B cell (primary cell): ENCODE results near the gene GGCT. TPM values are rescaled to one million over a fixed set of nuclear protein-coding genes. Genes with fewer than 3 reads are reported as not detected.
"Not testable (repeated sequence)": the region's sequence is repeated elsewhere in the genome, so short reads cannot be mapped to it uniquely, and the experiment has no call there.

Experiments
- ATAC-seq: fragments of 200-7000 bp; cut with Tn5 transposase; one replicate; pipeline ENCODE4 v1.10.0; 2021; ENCODE audit warnings: low read depth, mild to moderate bottlenecking, moderate number of reproducible peaks, moderate library complexity
- CTCF ChIA-PET: fragments of 350-600 bp; sonication (Branson Sonifier 250); formaldehyde crosslinking; loops from one replicate; lab custom pipeline; 2021; ENCODE audit warnings: antibody characterized with exemption, inconsistent platforms; lab: Charles Lee
- POLR2A ChIA-PET: fragments of 350-600 bp; sonication (Branson Sonifier 250); formaldehyde crosslinking; loops from one replicate; lab custom pipeline; 2021; ENCODE audit warnings: antibody characterized with exemption; lab: Charles Lee
- DNase-seq: peaks from one replicate; pipeline ENCODE4 v3.0.0; 2013
- H2AFZ ChIP-seq: 2 replicates; pipeline ENCODE4 v1.6.1; 2012; ENCODE audit warnings: mild to moderate bottlenecking, low read depth, low read length; ENCODE audit not compliant: insufficient read depth, poor library complexity, severe bottlenecking
- H3K27ac ChIP-seq, 2 donors: 1 replicate in 1 of 2; 2 replicates in 1 of 2; pipeline ENCODE4 v1.5.1; 2012 to 2013; ENCODE audit warnings: low read length in 2 of 2, mild to moderate bottlenecking in 2 of 2, moderate library complexity in 1 of 2
- H3K27me3 ChIP-seq, 4 experiments: fragments of 200-600 bp in 1 of 4; sonication (generic) in 1 of 4; replicated peaks in 1 of 4; 1 replicate in 2 of 4; 2 replicates in 2 of 4; pipeline versions ENCODE4 v1.6.1 to v1.7.0; 2013 to 2016; ENCODE audit warnings: low read length in 3 of 4, mild to moderate bottlenecking in 2 of 4, mixed read lengths in 1 of 4, moderate library complexity in 1 of 4; ENCODE audit not compliant: insufficient read depth in 4 of 4, control insufficient read depth in 3 of 4; ENCODE audit errors: control extremely low read depth in 1 of 4
- H3K36me3 ChIP-seq, 2 experiments: replicated peaks in 1 of 2; 1 replicate in 1 of 2; 2 replicates in 1 of 2; pipeline versions ENCODE4 v1.6.1 to v1.7.1; 2013; ENCODE audit warnings: low read length in 1 of 2; ENCODE audit not compliant: insufficient read depth in 2 of 2, control insufficient read depth in 1 of 2; ENCODE audit errors: control extremely low read depth in 1 of 2, extremely low read depth in 1 of 2
- H3K4me1 ChIP-seq, 2 donors: fragments of 200-600 bp in 1 of 2; sonication (generic) in 1 of 2; 1 replicate in 1 of 2; 2 replicates in 1 of 2; pipeline versions ENCODE4 v1.5.1 to v1.6.1; 2013 to 2017; ENCODE audit warnings: low read length in 2 of 2; ENCODE audit not compliant: control insufficient read depth in 2 of 2, insufficient read depth in 2 of 2
- H3K4me2 ChIP-seq: replicated peaks from 2 replicates; pipeline ENCODE3; 2012; ENCODE audit warnings: mild to moderate bottlenecking, low read depth, low read length; ENCODE audit not compliant: poor library complexity, severe bottlenecking
- H3K4me3 ChIP-seq, 5 experiments: fragments of 200-600 bp in 1 of 5; sonication (generic) in 1 of 5; 1 replicate in 3 of 5; 2 replicates in 2 of 5; pipeline versions ENCODE4 v1.5.1 to v1.7.0; 2011 to 2016; ENCODE audit warnings: low read length in 4 of 5, mild to moderate bottlenecking in 4 of 5, low read depth in 2 of 5, control low read depth in 1 of 5, moderate library complexity in 1 of 5; ENCODE audit not compliant: insufficient read depth in 1 of 5; ENCODE audit errors: control extremely low read depth in 1 of 5, extremely low read depth in 1 of 5
- H3K79me2 ChIP-seq: fragments of 200-600 bp; sonication (generic); one replicate; pipeline ENCODE4 v1.6.0; 2016; ENCODE audit warnings: low read length; ENCODE audit not compliant: control insufficient read depth, insufficient read depth
- H3K9ac ChIP-seq: fragments of 200-600 bp; sonication (generic); 2 replicates; pipeline ENCODE4 v1.6.1; 2017; ENCODE audit warnings: mild to moderate bottlenecking, low read length, moderate library complexity
- H3K9me3 ChIP-seq, 3 donors: one replicate each; pipeline versions ENCODE4 v1.6.1 to v1.7.1; 2013; ENCODE audit warnings: low read length in 2 of 3; ENCODE audit not compliant: control insufficient read depth in 2 of 3, insufficient read depth in 1 of 3; ENCODE audit errors: control extremely low read depth in 1 of 3
- H4K20me1 ChIP-seq: 2 replicates; pipeline ENCODE4 v1.6.0; 2012; ENCODE audit warnings: mild to moderate bottlenecking, low read length; ENCODE audit not compliant: insufficient read depth, control insufficient read depth, poor library complexity, severe bottlenecking
- H3K27ac Mint-ChIP-seq: one replicate; pipeline ENCODE4 v1.8.0; 2021; ENCODE audit warnings: mixed read lengths
- H3K27me3 Mint-ChIP-seq: one replicate; pipeline ENCODE4 v1.8.0; 2021; ENCODE audit warnings: mixed read lengths
- H3K4me1 Mint-ChIP-seq: one replicate; pipeline ENCODE4 v1.8.0; 2021; ENCODE audit warnings: mixed read lengths
- H3K4me3 Mint-ChIP-seq: one replicate; pipeline ENCODE4 v1.8.0; 2021; ENCODE audit warnings: mixed read lengths
- H3K9me3 Mint-ChIP-seq: one replicate; pipeline ENCODE4 v1.8.0; 2022; ENCODE audit warnings: mixed read lengths; ENCODE audit not compliant: insufficient read depth
- CTCF ChIP-seq: fragments of 200-600 bp; IDR thresholded peaks from one replicate; pipeline ENCODE4 v1.8.0; 2022; ENCODE audit warnings: antibody characterized with exemption, mild to moderate bottlenecking
- EZH2 ChIP-seq: IDR thresholded peaks from 2 replicates; pipeline ENCODE4 v1.6.1; 2012; ENCODE audit warnings: borderline replicate concordance, low read depth, mild to moderate bottlenecking, moderate library complexity, low read length; ENCODE audit not compliant: insufficient read depth, poor library complexity, severe bottlenecking
- WGBS: methylation state at CpG from one replicate; pipeline ENCODE4 v1.1.5; 2013; ENCODE audit warnings: missing lambda C conversion rate; ENCODE audit not compliant: insufficient coverage; 5-methylcytosine and 5-hydroxymethylcytosine counted together
- intact Hi-C: fragments of 100-400 bp; cut with micrococcal nuclease; formaldehyde crosslinking; loops from one replicate; pipeline ENCODE4 v1.10.0; 2022
- polyA plus RNA-seq: library from polyadenylated mRNA; depleted of rRNA; stranded (reverse); fragments of >200 nt; gene quantifications from 2 replicates; pipeline ENCODE4 v1.2.3, GENCODE V29; 2012
- total RNA-seq, 2 donors: library from RNA; stranded (reverse); fragments of 120-200 nt in 1 of 2; gene quantifications; 1 replicate in 1 of 2; 2 replicates in 1 of 2; pipeline versions ENCODE4 v1.2.3 to v1.2.4, GENCODE V29; 2013 to 2022

The GGCT gene
- total and polyA plus RNA-seq, 2 donors (not counting 1 experiment from before 2014, with no cell fraction given): 8.1 to 12.5 TPM

GRCh38 chr7:30545791-30546555 is 41.3 kb upstream of the GGCT start:
- Histone ChIP-seq H3K9me3 (no peaks in the 10 kb centered on the region), H3K79me2 (no peaks in the 10 kb centered on the region), H3K4me1 (no peaks in the 10 kb centered on the region), H3K36me3 (peaks cover 5 to 8% of the 10 kb centered on the region in 2 experiments), H3K4me2 (no peak overlapping the region), H4K20me1 (no peaks in the 10 kb centered on the region), H3K27ac (no peak overlapping the region), H3K4me3 (no peak overlapping the region), H2AFZ (no peak overlapping the region), H3K9ac (no peak overlapping the region), H3K27me3 (no peaks in the 10 kb centered on the region)
- DNase-seq (no peak), ATAC-seq (no peak)
- no peak for TF ChIP-seq CTCF
- no peak for TF ChIP-seq EZH2
- CTCF ChIA-PET: interaction anchor here (0.6 to 2.2 kb wide), 5 partner anchors 10 to 470 kb away, joined by 3 to 17 read pairs (median 3); no protein-coding TSS in a partner anchor
- H3K27me3 Mint-ChIP-seq: no peaks in the 10 kb centered on the region
- intact Hi-C loops: no loop called here
- no peak overlapping the region for H3K4me3 Mint-ChIP-seq
- POLR2A ChIA-PET: no interaction called here
- 93% methylated on average over 3 of the region's 5 CpGs for WGBS
- no peaks in the 10 kb centered on the region for H3K9me3 Mint-ChIP-seq
- H3K4me1 Mint-ChIP-seq: peaks cover 1% of the 10 kb centered on the region
- no peak overlapping the region for H3K27ac Mint-ChIP-seq

- Mint-ChIP-seq H3K27me3 (no peaks in the 10 kb centered on the region), H3K27ac (no peak overlapping the region), H3K9me3 (no peaks in the 10 kb centered on the region), H3K4me1 (no peaks in the 10 kb centered on the region), H3K4me3 (no peak overlapping the region)
- TF ChIP-seq CTCF: no peak
- TF ChIP-seq EZH2: no peak
- Histone ChIP-seq H3K27me3 (no peaks in the 10 kb centered on the region), H4K20me1 (no peaks in the 10 kb centered on the region), H3K9me3 (no peaks in the 10 kb centered on the region), H3K4me3 (no peak overlapping the region), H2AFZ (no peak overlapping the region), H3K9ac (no peak overlapping the region), H3K4me2 (no peak overlapping the region), H3K36me3 (peaks cover 5 to 8% of the 10 kb centered on the region in 2 experiments), H3K4me1 (no peaks in the 10 kb centered on the region), H3K79me2 (no peaks in the 10 kb centered on the region), H3K27ac (no peak overlapping the region)
- intact Hi-C loops: no loop called here
- 98% methylated on average over 3 of the region's 6 CpGs for WGBS
- POLR2A ChIA-PET: no interaction called here
- CTCF ChIA-PET: interaction anchor here (0.6 kb wide), 1 partner anchor 202 kb away, joined by 5 read pairs; no protein-coding TSS in a partner anchor
- DNase-seq (no peak), ATAC-seq (no peak)
Observed at GRCh38 chr7:30543813-30544525, 39.3 kb upstream of the GGCT start.

- H3K4me3 ChIP-seq, H3K36me3 ChIP-seq, CTCF ChIA-PET, H3K9me3 Mint-ChIP-seq, H3K4me2 ChIP-seq, H4K20me1 ChIP-seq, POLR2A ChIA-PET, H3K27ac ChIP-seq, H3K4me1 ChIP-seq, H3K9ac ChIP-seq, ATAC-seq, H3K27ac Mint-ChIP-seq, H3K79me2 ChIP-seq, H3K9me3 ChIP-seq, H3K4me3 Mint-ChIP-seq, intact Hi-C loops, H3K27me3 Mint-ChIP-seq, H2AFZ ChIP-seq, H3K4me1 Mint-ChIP-seq, H3K27me3 ChIP-seq, DNase-seq: not testable (repeated sequence)
- WGBS: 89% methylated on average over 2 of the region's 4 CpGs
Observed at GRCh38 chr7:30543115-30543514, 38.5 kb upstream of the GGCT start.
